ENCODE results near the gene ACAA2.

GRCh38 chr18:49755489-49755888 is 57.8 kb downstream of the ACAA2 start:
- TF ChIP-seq CTCF (IDR thresholded peaks at IDR 0.05): no peak
- TF ChIP-seq POLR2A (IDR thresholded peaks at IDR 0.05): no peak

Measured in prostate gland (tissue), 2 donors.